Activated CD8-positive, alpha-beta memory T cell treated with anti-CD3 and anti-CD28 coated beads, Interleukin-2, amount 50 U/mL, for 24 hours (primary cell): ENCODE data around the gene MPP7.

Experiments
- DNase-seq: peaks from one replicate; pipeline ENCODE4 v3.0.0-alpha.2; 2020; ENCODE audit errors: extremely low read depth

Gene MPP7

GRCh38 chr10:28305553-28305952 lies 2.7 kb upstream of the MPP7 start:
- no peak for DNase-seq

- DNase-seq, result no peak
These were observed 1.2 kb upstream of the MPP7 start for GRCh38 chr10:28304032-28304571.

DNA sequence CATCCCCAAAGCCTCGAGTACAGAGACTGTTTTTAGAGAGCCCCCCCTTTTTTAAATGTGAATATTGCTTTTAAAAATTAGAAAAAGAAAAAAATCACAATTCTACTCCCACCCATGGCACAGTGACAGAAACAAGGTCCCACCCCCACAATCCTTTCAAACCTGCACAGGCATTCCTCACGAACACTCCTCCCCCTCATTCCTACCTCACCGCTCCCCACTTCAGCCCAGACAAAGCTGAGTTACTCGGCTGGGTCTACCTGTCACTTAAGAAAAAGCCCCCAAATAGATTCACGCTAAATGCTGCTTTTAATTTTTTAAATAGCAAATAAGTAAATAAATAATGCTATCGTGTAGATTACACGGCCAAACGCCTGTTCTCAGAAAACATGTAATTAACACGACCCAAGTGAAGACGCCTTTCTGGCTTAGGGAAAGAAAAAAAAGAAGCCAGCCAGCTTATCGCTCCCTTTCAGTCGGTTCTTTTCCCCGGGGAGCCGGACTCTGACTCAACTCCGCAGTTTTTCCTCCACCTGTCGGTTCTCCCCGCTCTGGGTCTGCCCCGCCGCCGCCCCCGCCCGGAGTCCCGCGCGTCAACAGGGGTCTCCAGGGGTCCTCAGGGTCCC lies 739 bp downstream of the MPP7 start:
- DNase-seq, result no peak

DNA sequence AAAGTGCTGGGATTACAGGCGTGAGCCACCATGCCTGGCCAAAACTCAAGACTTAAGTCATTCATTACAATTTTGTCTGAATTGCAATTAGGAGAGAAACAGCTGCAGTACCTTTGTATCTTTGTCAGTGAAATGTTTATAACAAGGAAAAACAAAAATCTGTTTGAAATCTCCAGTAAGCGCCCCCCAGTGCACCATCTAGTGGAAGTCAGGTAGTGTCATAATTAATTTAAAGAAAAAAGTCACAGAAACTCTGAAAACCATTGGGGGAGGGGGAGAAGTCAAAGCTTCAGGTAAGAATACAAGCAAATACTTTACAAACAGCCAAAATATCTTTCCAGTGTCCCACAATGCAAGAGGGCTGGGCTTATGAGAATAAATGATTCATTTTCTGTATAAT lies 2.8 kb downstream of the MPP7 start:
- no peak for DNase-seq

- no peak for DNase-seq
These were observed 3.9 kb downstream of the MPP7 start for GRCh38 chr10:28298951-28299350.

DNA sequence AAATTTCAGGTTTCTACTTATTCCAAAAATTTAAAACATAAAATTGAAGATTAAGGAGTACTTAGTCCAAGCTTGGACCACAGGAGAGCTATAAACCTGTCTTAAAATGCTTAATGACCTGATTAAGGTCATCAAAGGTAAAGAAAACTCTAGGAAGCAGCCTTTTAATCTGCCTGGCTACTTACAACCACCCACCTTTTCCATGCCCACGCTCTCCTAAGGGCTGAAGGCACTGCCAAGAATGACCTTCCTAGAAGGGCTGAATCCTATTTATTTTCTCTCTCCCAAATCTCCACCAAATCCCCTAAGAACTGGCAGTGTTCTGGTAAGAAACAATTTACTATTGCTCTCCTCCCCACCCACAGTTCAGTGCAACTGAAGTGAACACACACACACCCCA lies 6.8 kb downstream of the MPP7 start:
- no peak for DNase-seq

GRCh38 chr10:28295336-28295735 lies 7.5 kb downstream of the MPP7 start:
- DNase-seq, result no peak

DNA sequence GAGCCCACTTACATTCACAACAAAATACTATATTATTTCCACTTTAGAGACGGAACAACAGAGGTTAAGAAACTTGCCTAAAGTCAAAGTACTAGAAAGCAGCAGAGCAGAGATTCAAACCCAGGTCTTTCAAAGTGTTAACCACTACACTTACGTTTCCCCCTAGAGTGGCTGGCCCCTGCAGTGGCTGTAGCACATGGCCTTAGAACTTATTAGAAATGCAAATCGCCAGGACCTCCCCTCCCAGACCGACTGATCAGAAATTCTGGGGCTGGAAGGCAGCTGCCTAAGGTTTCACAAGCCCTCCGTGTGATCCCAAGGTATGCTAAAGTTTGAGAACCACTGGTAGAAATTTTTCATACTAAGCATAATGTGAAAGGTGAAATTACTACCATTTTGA lies 8.1 kb downstream of the MPP7 start:
- no peak for DNase-seq

DNA sequence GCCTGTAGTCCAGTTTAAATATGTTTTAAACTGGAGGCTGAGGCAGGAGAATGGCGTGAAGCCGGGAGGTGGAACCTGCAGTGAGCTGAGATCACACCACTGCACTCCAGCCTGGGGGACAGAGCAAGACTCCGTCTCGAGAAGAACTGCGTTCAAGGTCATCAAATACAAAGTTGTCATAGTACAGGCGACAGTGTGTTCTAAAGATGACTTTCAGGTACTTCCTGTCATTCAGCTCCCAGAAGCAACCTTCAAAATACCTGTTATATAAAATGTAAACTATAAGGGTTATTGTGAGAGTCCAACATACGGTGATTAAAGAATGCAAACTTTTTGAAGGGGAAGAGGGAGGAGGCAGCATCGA lies 8.7 kb downstream of the MPP7 start:
- DNase-seq, result no peak

DNA sequence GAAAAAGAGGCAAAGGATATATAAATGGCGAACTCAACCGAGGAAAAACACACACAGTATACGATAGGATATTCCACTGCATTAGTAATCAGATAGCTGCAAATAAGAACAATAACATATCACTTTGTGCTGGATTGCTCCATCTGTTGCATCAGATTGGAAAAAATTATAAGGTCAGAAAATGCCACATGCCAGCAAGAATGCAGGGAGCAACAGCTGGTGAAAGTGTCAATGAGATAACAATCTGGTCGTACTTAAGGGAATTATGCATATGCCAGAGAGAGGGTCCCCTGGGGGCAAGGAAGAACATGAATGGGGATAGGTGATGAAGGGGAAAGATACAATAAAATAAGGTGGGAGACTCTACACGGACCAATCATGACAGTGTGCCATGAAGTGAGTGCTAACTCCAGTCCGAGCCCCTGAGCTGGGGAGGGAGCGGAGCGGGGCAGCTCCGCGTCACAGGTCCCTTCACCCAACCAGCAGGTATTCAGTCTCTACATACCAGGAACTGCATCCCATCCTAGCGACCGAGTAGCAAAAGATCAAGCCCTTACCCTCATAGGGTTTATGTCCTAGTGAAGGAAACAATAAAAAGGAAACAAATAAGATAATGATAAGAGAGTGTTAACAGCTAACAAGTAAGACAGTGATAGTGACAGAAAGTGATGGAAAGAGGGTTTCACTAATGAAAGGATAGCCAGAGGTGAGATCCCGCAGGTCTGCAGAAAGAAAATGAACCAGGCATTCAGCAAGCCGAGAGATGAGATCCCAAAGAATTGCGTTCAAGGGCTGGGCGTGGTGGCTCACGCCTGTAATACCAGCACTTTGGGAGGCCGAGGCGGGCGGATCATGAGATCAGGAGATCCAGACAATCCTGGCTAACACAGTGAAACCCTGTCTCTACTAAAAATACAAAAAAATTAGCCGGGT lies 9.4 kb downstream of the MPP7 start:
- no peak for DNase-seq

GRCh38 chr10:28291881-28292297 lies 11.0 kb downstream of the MPP7 start:
- DNase-seq, result peak; percentile 15

GRCh38 chr10:28285816-28286215 lies 17.0 kb downstream of the MPP7 start:
- no peak for DNase-seq

GRCh38 chr10:28284126-28284525 lies 18.7 kb downstream of the MPP7 start:
- no peak for DNase-seq

GRCh38 chr10:28283251-28283650 lies 19.6 kb downstream of the MPP7 start:
- DNase-seq, result no peak

DNA sequence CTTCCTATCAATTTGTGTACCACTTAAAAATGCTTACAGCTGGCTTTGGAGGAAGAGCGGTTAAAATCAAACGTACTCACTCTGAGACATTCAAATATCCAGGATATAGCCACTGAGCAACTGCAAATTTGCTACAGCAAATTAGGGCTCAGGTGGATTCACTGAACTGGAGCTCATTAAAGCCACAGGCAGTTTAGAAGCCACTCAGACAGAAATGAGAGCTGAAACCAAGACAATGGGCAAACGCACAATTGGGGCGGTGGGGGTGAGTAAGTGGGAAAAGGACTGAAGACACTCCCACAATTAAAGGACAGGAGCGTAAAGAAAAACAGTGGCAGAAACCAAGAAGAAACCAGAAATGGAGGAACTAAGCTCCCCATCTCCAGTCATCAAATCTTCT lies 20.5 kb downstream of the MPP7 start:
- DNase-seq, result no peak

GRCh38 chr10:28281726-28282315 lies 21.0 kb downstream of the MPP7 start:
- no peak for DNase-seq

DNA sequence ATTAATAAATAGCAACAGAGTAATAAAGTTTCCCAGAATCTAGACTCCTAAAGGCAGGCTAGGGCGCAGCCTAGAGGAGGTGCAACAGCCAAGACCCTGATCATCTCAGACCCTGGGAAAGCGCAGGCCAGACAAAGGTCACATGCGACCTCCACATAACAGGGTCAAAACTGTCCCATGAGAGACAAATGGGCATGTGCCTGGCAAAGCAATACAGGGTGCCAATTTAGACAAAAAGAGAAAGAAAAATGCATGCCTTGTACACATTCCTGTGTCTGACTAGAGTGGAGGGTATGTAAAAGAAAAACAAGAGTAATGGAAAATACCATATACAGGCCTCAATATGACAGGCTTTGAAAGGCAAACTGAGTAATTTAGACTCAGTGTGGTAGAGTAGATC lies 22.2 kb downstream of the MPP7 start:
- DNase-seq, result no peak

GRCh38 chr10:28279878-28280277 lies 23.0 kb downstream of the MPP7 start:
- DNase-seq, result no peak

- DNase-seq, result no peak
These were observed 24.0 kb downstream of the MPP7 start for GRCh38 chr10:28278842-28279241.

- no peak for DNase-seq
These were observed 26.5 kb downstream of the MPP7 start for GRCh38 chr10:28276384-28276783.

DNA sequence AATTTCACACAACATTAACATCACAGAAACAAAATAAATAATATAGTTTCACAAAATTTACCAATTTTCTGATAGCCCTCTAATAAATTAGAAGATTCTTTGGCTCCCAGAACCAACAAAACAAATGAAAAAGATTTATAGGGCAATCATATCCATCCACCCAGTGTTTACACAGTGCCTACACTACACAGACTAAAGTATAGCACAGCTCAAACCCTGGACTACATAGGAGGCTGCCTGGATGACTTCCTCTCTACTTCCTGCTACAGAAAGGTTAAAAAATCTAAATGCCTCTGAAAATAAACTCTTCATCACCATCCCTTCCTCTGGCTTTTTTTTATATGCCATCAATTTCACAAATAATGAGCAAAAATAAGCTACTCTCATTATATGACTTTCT lies 28.4 kb downstream of the MPP7 start:
- no peak for DNase-seq

DNA sequence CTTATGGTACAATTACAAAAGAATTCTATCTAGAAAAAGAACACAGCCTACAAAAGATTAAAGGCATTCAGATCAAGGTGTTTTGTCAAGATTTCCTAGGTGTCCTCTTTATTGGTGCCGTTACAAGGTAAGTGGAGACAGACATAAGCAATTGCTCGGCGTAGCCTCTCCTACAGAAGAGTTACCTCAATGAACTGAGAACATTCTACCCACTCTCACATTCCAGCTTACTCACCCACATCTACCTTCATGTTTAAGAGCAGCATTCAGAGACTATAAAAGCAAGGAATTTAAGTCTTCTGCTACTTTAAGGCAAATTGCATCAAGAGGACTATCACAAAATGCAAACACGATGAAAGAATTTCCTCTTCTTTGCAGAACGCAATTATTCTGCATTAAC lies 29.5 kb downstream of the MPP7 start:
- DNase-seq, result no peak
